HCT116 (cell line): Measurements from ENCODE around the gene DENND1C. TPM values are rescaled to one million over a fixed set of nuclear protein-coding genes. Genes with fewer than 3 reads are reported as not detected.
A peak's percentile ranks its signal among the peaks of the same experiment; 100 is the strongest.

Source experiments
- ATAC-seq: fragments of 200-7000 bp; cut with Tn5 transposase; 2 replicates; pipeline ENCODE4 v1.9.1; 2020; ENCODE audit warnings: mild to moderate bottlenecking, moderate library complexity
- BruUV-seq: library from RNA; stranded (reverse); fragments of 400-500 nt; replicated peaks from 2 replicates; lab custom pipeline; 2021; lab: Mats Ljungman, UMichigan
- CTCF ChIA-PET: fragments of 300-600 bp; sonication (Branson Sonifier 250); formaldehyde crosslinking; loops from one replicate; lab custom pipeline; 2021; ENCODE audit warnings: antibody characterized with exemption; lab: Charles Lee
- POLR2A ChIA-PET: fragments of 300-600, 350-600 bp; sonication (Branson Sonifier 250); formaldehyde crosslinking; loops from one replicate; lab custom pipeline; 2021; ENCODE audit warnings: antibody characterized with exemption; lab: Charles Lee
- RAD21 ChIA-PET, 2 experiments: fragments of 300-600 bp; sonication (Branson Sonifier 250); formaldehyde crosslinking; loops; one replicate each; lab custom pipeline; 2023; ENCODE audit warnings: low total read pairs in 2 of 2; ENCODE audit not compliant: uncharacterized antibody in 2 of 2, unreplicated experiment in 2 of 2, low non-redundant PET in 1 of 2; lab: Charles Lee
- DNase-seq: peaks from one replicate; pipeline ENCODE4 v3.0.0-alpha.2; 2010; ENCODE audit warnings: low read depth, low spot score
- H2AFZ ChIP-seq: fragments of 200-600 bp; shearing (Covaris generic), sonication (generic); 2 replicates; pipeline ENCODE4 v1.6.1; 2017; ENCODE audit warnings: low read depth, mixed run types, mixed read lengths, antibody characterized with exemption, low read length; ENCODE audit not compliant: poor library complexity, severe bottlenecking
- H3K27ac ChIP-seq: 2 replicates; pipeline ENCODE4 v1.5.1; 2012; ENCODE audit warnings: low read depth, low read length
- H3K27me3 ChIP-seq: fragments of 200-600 bp; sonication (generic); 2 replicates; pipeline ENCODE4 v1.6.1; 2016; ENCODE audit warnings: mixed run types, low read length, mixed read lengths; ENCODE audit not compliant: insufficient read depth
- H3K36me3 ChIP-seq, 2 experiments: fragments of 200-500 bp in 1 of 2; fragments of 200-600 bp in 1 of 2; sonication (Bioruptor generic) in 1 of 2; sonication (generic) in 1 of 2; 2 replicates each; pipeline versions ENCODE4 v1.5.1 to v1.6.1; 2014 to 2016; ENCODE audit warnings: low read length in 2 of 2, inconsistent platforms in 1 of 2, mixed read lengths in 1 of 2, mixed run types in 1 of 2; ENCODE audit not compliant: insufficient read depth in 2 of 2, control insufficient read depth in 1 of 2
- H3K4me1 ChIP-seq, 2 experiments: fragments of 200-600 bp in 1 of 2; sonication (generic) in 1 of 2; 2 replicates each; pipeline versions ENCODE4 v1.5.1 to v1.6.1; 2012 to 2017; ENCODE audit warnings: low read length in 2 of 2, inconsistent platforms in 1 of 2, mild to moderate bottlenecking in 1 of 2, mixed read lengths in 1 of 2, mixed run types in 1 of 2, moderate library complexity in 1 of 2; ENCODE audit not compliant: insufficient read depth in 2 of 2, control insufficient read depth in 1 of 2
- H3K4me2 ChIP-seq: fragments of 200-600 bp; sonication (generic); 2 replicates; pipeline ENCODE4 v1.6.1; 2017; ENCODE audit warnings: mixed run types, low read length, mixed read lengths
- H3K4me3 ChIP-seq, 2 experiments: fragments of 200-600 bp in 1 of 2; sonication (generic) in 1 of 2; replicated peaks in 1 of 2; 2 replicates each; pipeline ENCODE4 v1.5.1; 2011 to 2016; ENCODE audit warnings: low read length in 2 of 2, control low read depth in 1 of 2, low read depth in 1 of 2, mild to moderate bottlenecking in 1 of 2, mixed read lengths in 1 of 2, mixed run types in 1 of 2
- H3K79me2 ChIP-seq: fragments of 200-600 bp; sonication (generic); 2 replicates; pipeline ENCODE4 v1.6.1; 2017; ENCODE audit warnings: mild to moderate bottlenecking, mixed run types, low read length, moderate library complexity, mixed read lengths; ENCODE audit not compliant: insufficient read depth
- H3K9ac ChIP-seq: fragments of 200-600 bp; sonication (generic); 2 replicates; pipeline ENCODE4 v1.6.1; 2016; ENCODE audit warnings: low read length, mixed read lengths
- H3K9me2 ChIP-seq: fragments of 200-600 bp; sonication (generic), shearing (Covaris generic); 2 replicates; pipeline ENCODE4 v1.6.1; 2017; ENCODE audit warnings: mixed run types, mild to moderate bottlenecking, moderate library complexity; ENCODE audit not compliant: insufficient read depth
- H3K9me3 ChIP-seq, 2 experiments: fragments of 200-500 bp in 1 of 2; fragments of 200-600 bp in 1 of 2; sonication (Bioruptor generic) in 1 of 2; sonication (generic) in 1 of 2; 2 replicates each; pipeline ENCODE4 v1.6.1; 2014 to 2017; ENCODE audit warnings: low read length in 2 of 2, mixed read lengths in 2 of 2, inconsistent platforms in 1 of 2, low read depth in 1 of 2, mild to moderate bottlenecking in 1 of 2, mixed run types in 1 of 2, moderate library complexity in 1 of 2; ENCODE audit not compliant: control insufficient read depth in 1 of 2, insufficient read depth in 1 of 2
- H4K20me1 ChIP-seq: fragments of 200-600 bp; sonication (generic), shearing (Covaris generic); 2 replicates; pipeline ENCODE4 v1.6.1; 2017; ENCODE audit warnings: mixed run types, mild to moderate bottlenecking, moderate library complexity; ENCODE audit not compliant: insufficient read depth
- CEBPB ChIP-seq: IDR thresholded peaks from 2 replicates; pipeline ENCODE4 v1.6.1; 2012; ENCODE audit warnings: low read depth
- EGR1 ChIP-seq: IDR thresholded peaks from 2 replicates; pipeline ENCODE4 v1.6.1; 2012; ENCODE audit warnings: low read depth
- ELF1 ChIP-seq: IDR thresholded peaks from 2 replicates; pipeline ENCODE4 v1.6.1; 2012; ENCODE audit warnings: low read depth, borderline replicate concordance
- EZH2phosphoT487 ChIP-seq: fragments of 200-600 bp; IDR thresholded peaks from 2 replicates; pipeline ENCODE4 v1.6.1; 2018; ENCODE audit warnings: antibody characterized with exemption, borderline replicate concordance
- JUND ChIP-seq: IDR thresholded peaks from 2 replicates; pipeline ENCODE4 v1.6.1; 2012
- RAD21 ChIP-seq: IDR thresholded peaks from 2 replicates; pipeline ENCODE4 v1.6.1; 2012; ENCODE audit warnings: low read depth, mild to moderate bottlenecking
- SP1 ChIP-seq: IDR thresholded peaks from 2 replicates; pipeline ENCODE4 v1.6.1; 2012; ENCODE audit warnings: low read depth
- TCF7L2 ChIP-seq: IDR thresholded peaks from 2 replicates; pipeline ENCODE4 v1.7.0; 2011; ENCODE audit warnings: borderline replicate concordance, inconsistent platforms; ENCODE audit not compliant: insufficient read depth, insufficient read length; ENCODE audit errors: extremely low read depth
- ZFX ChIP-seq: fragments of 450-650 bp; IDR thresholded peaks from 2 replicates; pipeline ENCODE4 v1.6.1; 2017
- intact Hi-C: fragments of 100-400 bp; cut with micrococcal nuclease; formaldehyde crosslinking; loops from 2 replicates; pipeline ENCODE4 v1.10.0; 2022
- total RNA-seq: library from RNA; stranded (reverse); gene quantifications from one replicate; pipeline ENCODE4 v1.2.1, GENCODE V29; 2021; ENCODE audit not compliant: unreplicated experiment
- TF ChIP-seq, protein P1 (sequence below): IDR thresholded peaks from 2 replicates; pipeline ENCODE4 v1.6.1; 2012
- TF ChIP-seq, protein P2 (sequence below): IDR thresholded peaks from 2 replicates; pipeline ENCODE4 v1.6.1; 2012; ENCODE audit warnings: low read depth
- TF ChIP-seq, protein P3 (sequence below): IDR thresholded peaks from 2 replicates; pipeline ENCODE4 v1.6.1; 2011; ENCODE audit warnings: mild to moderate bottlenecking, low read length, moderate library complexity; ENCODE audit not compliant: insufficient replicate concordance; ENCODE audit errors: extremely low read depth

Gene DENND1C
- total RNA-seq, 1 experiment from 2014 or later = 0.54 TPM

DNA sequence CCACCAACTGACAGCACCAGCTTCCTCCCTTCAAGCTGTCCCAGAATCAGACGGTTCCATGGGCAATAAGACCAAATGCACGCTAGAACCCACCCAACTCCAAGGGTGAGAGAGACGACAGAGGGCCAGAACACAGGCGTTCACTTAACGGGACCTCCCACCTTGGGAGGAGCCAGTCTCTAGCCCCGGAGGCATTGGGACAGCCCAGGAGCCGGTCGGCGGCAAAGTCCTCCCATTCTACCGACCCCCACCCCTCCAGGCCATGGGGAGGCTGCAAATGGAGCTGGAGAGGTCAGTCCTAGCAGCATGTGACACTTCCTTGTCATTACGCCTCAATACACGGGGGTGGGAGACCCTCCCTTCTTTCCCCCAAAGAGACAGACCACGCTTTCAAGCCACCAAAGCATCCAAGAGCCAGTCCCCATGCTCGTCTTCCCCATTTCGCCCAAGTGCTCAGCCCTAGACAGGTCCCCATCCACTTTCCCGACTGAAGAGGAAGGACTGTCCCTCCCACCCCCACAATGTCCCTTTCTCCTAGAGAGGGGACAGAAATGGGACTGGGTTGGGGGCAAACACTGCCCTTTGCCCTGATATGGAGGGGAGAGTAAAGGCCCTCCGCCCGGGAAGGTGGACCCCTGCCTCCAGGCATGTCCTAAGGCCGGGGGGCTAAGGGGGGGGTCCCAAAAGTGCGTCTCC lies 57.9 kb downstream of the DENND1C start:
- peaks cover 39% of the 10 kb centered on the region; the same call in 1 of the 2 replicates for H4K20me1 ChIP-seq
- RAD21 ChIA-PET = no interaction called here
- TSS peak; percentile 47 for BruUV-seq
- peak overlapping the region; percentile 85 for H3K27ac ChIP-seq
- peak overlapping the region; percentile 96 for H3K9ac ChIP-seq
- H3K36me3 ChIP-seq = peaks cover 32 to 41% of the 10 kb centered on the region in 2 experiments; a peak in 3 of 4 replicates
- no peaks in the 10 kb centered on the region for H3K9me3 ChIP-seq
- H3K79me2 ChIP-seq = peaks cover 55% of the 10 kb centered on the region
- H3K4me2 ChIP-seq = peak overlapping the region; percentile 98
- ATAC-seq (0 out of 2 replicates have a peak, but pooled peaks have one; percentile 9), DNase-seq (no peak)
- peak overlapping the region; percentile 98 to 99 for H3K4me3 ChIP-seq
- no peak overlapping the region for H2AFZ ChIP-seq
- POLR2A ChIA-PET = no interaction called here
- no peaks in the 10 kb centered on the region for H3K27me3 ChIP-seq
- no peaks in the 10 kb centered on the region for H3K9me2 ChIP-seq
- intact Hi-C loops = no loop called here
- TF ChIP-seq RAD21 = no peak
- no peak for TF ChIP-seq EZH2phosphoT487
- no peak for TF ChIP-seq ZFX
- TF ChIP-seq, protein P1, sequence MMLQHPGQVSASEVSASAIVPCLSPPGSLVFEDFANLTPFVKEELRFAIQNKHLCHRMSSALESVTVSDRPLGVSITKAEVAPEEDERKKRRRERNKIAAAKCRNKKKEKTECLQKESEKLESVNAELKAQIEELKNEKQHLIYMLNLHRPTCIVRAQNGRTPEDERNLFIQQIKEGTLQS = no peak
- no peak for TF ChIP-seq CEBPB
- no peak for TF ChIP-seq SP1
- no peak for TF ChIP-seq ELF1
- TF ChIP-seq EGR1 = no peak
- no peak for TF ChIP-seq TCF7L2
- TF ChIP-seq JUND = no peak
- TF ChIP-seq, protein P2, sequence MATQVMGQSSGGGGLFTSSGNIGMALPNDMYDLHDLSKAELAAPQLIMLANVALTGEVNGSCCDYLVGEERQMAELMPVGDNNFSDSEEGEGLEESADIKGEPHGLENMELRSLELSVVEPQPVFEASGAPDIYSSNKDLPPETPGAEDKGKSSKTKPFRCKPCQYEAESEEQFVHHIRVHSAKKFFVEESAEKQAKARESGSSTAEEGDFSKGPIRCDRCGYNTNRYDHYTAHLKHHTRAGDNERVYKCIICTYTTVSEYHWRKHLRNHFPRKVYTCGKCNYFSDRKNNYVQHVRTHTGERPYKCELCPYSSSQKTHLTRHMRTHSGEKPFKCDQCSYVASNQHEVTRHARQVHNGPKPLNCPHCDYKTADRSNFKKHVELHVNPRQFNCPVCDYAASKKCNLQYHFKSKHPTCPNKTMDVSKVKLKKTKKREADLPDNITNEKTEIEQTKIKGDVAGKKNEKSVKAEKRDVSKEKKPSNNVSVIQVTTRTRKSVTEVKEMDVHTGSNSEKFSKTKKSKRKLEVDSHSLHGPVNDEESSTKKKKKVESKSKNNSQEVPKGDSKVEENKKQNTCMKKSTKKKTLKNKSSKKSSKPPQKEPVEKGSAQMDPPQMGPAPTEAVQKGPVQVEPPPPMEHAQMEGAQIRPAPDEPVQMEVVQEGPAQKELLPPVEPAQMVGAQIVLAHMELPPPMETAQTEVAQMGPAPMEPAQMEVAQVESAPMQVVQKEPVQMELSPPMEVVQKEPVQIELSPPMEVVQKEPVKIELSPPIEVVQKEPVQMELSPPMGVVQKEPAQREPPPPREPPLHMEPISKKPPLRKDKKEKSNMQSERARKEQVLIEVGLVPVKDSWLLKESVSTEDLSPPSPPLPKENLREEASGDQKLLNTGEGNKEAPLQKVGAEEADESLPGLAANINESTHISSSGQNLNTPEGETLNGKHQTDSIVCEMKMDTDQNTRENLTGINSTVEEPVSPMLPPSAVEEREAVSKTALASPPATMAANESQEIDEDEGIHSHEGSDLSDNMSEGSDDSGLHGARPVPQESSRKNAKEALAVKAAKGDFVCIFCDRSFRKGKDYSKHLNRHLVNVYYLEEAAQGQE = no peak
- TF ChIP-seq, protein P3, sequence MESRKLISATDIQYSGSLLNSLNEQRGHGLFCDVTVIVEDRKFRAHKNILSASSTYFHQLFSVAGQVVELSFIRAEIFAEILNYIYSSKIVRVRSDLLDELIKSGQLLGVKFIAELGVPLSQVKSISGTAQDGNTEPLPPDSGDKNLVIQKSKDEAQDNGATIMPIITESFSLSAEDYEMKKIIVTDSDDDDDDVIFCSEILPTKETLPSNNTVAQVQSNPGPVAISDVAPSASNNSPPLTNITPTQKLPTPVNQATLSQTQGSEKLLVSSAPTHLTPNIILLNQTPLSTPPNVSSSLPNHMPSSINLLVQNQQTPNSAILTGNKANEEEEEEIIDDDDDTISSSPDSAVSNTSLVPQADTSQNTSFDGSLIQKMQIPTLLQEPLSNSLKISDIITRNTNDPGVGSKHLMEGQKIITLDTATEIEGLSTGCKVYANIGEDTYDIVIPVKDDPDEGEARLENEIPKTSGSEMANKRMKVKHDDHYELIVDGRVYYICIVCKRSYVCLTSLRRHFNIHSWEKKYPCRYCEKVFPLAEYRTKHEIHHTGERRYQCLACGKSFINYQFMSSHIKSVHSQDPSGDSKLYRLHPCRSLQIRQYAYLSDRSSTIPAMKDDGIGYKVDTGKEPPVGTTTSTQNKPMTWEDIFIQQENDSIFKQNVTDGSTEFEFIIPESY = no peak
- TF ChIP-seq, all 23 proteins: peak for 0
- CTCF ChIA-PET = no interaction called here
- H3K4me1 ChIP-seq = peaks cover 6 to 23% of the 10 kb centered on the region in 2 experiments; a peak in 3 of 4 replicates
